SK-N-SH treated with all-trans-retinoic acid at 6 μM for 48 hours (cell line): ENCODE data around the gene TMEM139.

Experiments
- ARNTL ChIP-seq: fragments of 450-650 bp; formaldehyde crosslinking; IDR thresholded peaks from 2 replicates; pipeline ENCODE4 v1.5.0; 2020; ENCODE audit warnings: low read depth, mild to moderate bottlenecking, moderate library complexity, borderline replicate concordance
- CREB5 ChIP-seq: fragments of 250-450 bp; sonication (Bioruptor Pico); IDR thresholded peaks from 2 replicates; pipeline ENCODE4 v1.5.1; 2020; ENCODE audit warnings: low read depth, mild to moderate bottlenecking, moderate library complexity

GRCh38 chr7:143316492-143316891 lies 31.7 kb downstream of the TMEM139 start:
- TF ChIP-seq CREB5, result no peak
- TF ChIP-seq ARNTL (CRISPR knock-in tag), result no peak
